HG03571 (cell line): ENCODE data around the gene CCDC43.

Experiments used
- ATAC-seq: cut with Tn5 transposase; IDR thresholded peaks from one replicate; pipeline ENCODE4 v1.9.1; 2021; ENCODE audit not compliant: unreplicated experiment

CCDC43 gene

GRCh38 chr17:44627513-44628242, 61.9 kb downstream of the CCDC43 start:
- ATAC-seq: no peak
